NOMO-1 (cell line): ENCODE data around the gene CUBN.

Source experiments
- DNase-seq, 2 experiments: peaks; one replicate each; lab custom pipeline; 2025; ENCODE audit not compliant: unreplicated experiment in 2 of 2; lab: John Stamatoyannopoulos, UW

CUBN gene

DNA sequence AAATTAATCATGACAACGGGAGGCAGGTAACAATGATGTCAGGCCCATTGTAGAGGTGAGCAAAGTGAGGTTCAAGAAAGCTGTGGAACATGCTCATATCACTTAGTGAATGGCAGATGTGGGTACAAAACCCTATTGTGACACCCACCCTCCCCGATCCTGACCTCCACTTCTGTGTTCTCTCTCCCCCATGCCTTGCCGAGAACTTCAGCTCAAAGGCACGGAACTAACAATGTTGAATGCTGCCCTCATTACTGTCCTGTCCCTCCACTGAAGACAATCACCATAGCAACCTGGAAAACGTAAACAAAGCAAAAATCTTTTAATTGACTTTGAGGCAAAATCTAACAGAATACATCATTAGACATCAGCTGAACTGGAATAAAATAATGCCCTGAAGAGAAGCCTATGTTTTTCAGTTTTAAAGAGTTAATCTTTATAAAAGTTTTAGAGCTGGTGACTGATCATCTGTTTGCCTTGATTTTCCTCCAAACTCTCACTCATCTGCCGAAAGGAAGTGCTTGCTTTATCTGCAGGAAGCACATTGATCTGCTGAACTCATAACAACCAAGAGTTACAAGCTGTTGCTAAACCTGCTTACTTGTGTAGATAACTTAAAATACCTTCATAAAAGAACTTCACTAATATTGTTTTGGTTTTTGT is 133.6 kb downstream of the CUBN start:
- no peak for DNase-seq

DNA sequence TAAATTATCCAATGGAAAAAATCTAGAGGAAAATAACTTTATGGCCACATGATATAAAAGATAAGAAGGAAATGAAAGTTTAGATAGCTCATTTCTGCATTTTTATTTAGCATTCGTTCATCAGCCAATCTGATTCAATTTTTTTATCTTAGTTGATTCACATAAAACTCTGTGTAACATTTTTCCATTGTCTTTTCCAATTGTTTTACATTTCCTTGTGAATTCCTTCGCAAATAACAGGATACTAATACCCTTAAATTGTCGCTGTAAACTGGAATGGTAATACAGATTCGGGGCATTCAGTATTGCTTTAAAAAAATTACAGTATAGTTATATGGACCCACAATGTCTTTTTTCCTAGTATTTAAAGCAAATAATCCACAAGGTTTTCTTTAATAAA is 136.4 kb downstream of the CUBN start:
- no peak for DNase-seq

- DNase-seq: no peak
Observed at GRCh38 chr10:16992611-16993119, 136.9 kb downstream of the CUBN start.

- no peak for DNase-seq
Observed at GRCh38 chr10:16991011-16991410, 138.6 kb downstream of the CUBN start.

- no peak for DNase-seq
Observed at GRCh38 chr10:16989826-16990293, 139.8 kb downstream of the CUBN start.

DNA sequence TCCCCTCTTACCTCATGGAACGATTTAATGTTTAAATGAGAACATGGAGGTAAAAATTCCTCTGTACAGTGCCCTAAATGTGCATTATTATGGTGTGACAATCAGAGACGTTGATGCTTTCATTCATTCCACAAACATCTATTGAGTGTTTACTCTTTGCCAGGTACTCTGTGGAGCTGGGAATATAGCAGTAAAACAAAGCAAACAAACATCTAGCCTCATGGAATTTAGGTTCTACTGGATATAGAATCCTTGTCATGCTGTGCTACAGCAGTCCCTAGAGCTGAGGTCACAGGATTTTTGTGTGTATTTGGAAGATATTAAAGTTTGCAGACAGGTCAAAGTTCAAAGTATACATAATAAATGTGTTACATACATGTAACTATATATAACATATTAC is 140.7 kb downstream of the CUBN start:
- DNase-seq: no peak

DNA sequence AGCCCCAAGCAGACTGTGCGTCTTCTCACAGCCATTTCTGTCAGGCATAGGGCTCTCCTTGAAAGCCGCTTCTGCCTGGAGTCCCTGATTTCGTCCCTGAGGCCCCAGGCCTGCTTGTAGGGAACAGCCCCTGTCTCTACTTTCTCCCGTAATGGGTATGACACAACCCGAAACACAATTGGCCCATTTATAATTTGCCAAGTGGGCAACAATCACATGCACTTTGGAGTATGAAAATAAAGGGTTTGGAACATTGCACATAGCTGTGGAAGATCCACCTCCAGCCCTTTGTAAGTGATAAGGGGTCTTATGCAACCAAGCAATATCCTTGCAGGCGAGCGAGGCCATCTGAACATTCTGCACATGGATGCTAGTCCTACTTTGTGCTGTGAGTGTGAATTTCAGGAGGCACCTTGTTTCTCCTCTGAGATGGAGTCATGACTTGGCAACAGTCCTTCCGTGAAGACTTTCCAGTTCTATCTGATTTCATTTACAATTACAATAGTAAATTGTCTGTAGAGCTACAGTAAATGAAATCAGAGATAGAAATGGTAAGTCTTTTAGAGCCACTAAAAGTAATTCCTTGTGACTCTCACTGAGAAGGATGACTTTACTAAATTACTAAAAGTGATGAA is 141.5 kb downstream of the CUBN start:
- no peak for DNase-seq

DNA sequence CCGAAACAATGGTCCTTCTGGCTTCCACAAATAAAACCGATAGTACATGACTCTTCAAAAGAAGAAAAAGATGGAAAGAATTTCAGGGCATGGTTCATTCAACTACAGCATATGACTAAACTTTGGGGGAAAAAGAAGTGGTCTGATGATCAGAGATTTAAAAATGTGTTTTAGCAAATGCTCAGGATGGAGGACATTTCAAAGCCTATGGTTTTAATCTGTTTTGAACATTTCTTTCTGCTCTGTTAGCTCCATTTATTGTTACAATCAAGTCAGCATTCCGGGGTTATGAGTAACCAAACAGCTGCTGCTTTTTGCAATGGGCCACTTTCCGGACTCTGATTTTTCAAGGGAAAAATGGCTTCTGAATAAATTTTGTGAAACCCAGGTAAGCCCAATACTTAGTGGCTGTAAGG is 142.4 kb downstream of the CUBN start:
- no peak for DNase-seq

- DNase-seq: no peak
Observed at GRCh38 chr10:16986406-16987205, 143.0 kb downstream of the CUBN start.

DNA sequence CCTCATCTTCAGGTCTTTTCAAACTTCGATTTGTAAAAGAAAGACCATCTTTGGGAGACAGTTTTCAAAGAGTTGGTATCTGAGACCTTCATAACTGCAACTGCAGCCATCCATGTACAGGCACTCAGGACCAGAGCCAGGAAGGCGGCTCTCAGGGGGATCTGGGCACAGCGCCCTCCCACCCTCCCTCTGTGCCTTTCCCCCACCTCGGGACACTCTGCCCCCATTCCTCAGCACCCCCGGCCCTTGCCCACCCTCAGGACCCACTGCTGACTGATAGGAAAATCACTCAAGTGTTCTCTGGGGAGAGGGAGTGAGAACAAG is 143.6 kb downstream of the CUBN start:
- DNase-seq: no peak

- no peak for DNase-seq
Observed at GRCh38 chr10:16984242-16984641, 145.4 kb downstream of the CUBN start.

DNA sequence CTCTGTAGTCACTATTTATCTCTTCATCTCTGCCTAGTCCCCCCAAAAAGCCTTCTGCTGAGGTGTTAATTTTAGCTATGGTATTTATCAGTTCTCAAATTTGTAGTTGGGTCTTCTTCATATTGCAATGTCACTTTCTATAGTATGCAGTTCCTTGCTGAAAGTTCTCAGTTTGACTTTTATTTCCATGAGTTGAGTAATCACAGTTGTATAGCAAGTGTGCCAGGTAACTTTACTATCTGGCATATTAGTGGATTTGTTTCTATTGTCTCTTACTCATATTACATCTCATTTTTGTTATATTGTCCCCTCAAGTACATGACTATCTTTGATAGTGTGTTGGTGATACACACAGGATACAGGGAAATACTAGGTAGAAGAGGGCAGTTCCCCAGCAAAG is 152.8 kb downstream of the CUBN start:
- no peak for DNase-seq

GRCh38 chr10:16975188-16975587 is 154.4 kb downstream of the CUBN start:
- DNase-seq: no peak

GRCh38 chr10:16968416-16969041 is 161.1 kb downstream of the CUBN start:
- DNase-seq: peak; percentile 26 to 72

- no peak for DNase-seq
Observed at GRCh38 chr10:16967866-16968415, 161.7 kb downstream of the CUBN start.

DNA sequence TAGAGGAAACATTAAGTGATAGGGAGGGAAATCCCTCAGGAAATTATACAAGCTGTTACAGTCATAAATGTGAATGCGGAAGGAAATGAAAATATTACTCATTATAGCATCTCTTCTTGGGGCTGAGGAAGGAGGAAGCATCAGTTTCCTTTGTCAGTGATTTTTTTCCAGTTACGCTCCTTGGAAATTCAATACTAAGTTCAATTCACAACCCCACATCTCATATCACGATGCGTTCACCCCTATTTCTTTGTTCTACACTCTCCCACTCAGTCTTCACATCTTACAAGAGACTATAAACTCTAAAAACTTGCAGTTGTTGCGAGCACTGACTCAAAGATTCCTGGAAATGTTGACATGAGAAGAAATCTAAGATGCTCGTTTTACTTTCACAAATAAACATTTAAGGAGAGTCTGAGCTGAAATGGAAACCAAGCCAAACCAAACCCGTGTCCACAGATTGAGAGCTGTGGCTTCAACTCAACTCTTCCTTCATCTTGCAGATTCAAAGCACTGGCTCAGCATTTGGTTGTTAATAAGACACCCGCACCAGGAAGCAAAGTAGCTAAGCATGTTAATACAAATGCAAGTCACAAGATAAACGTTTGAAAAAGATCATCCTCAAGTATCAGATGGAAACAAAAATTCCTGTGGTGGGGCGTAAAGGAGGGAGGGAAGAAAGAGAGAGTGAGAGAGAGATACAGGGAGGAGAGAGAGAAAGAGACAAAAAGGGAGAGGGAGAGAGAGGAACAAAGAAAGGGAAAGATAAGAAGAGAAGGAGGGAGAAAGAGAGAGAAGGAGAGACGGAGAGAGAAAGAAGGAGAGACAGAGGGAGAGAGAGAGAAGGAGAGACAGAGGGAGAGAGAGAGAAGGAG is 162.4 kb downstream of the CUBN start:
- peak in 1 of 2 experiments; percentile 25 for DNase-seq

DNA sequence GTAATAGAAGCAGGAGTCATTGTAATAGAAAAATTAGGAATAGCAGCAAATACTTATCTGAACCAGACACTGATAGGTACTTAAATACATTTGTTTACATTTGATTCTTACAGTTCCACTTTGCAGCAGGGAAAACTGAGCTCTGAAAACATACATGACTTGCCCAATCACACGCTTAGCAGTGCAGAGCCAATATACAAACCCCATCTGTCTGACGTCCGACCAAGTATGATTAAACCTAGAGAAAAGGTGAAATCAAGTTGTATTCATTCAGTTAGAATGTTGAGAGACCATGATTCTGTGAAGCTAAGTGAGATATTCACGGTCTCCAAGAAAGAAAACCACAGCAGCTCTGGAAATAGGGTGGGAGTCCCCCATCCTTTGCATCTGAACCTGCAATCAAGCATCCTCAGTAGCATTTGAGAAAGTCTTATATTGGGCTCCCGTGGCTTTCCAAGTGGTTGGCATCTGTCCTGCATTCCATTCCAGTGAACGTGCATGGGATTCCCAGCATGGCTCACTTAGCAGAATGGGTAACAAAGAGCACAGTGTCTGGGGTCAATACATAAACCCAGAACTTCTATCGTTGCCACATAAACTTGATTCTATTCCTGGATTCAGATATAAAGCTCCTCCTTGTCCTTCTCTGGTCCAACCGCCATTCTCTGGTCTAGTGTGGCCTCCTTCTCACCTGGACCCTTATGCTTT is 163.7 kb downstream of the CUBN start:
- no peak for DNase-seq

- DNase-seq: no peak
Observed at GRCh38 chr10:16965344-16965616, 164.3 kb downstream of the CUBN start.

DNA sequence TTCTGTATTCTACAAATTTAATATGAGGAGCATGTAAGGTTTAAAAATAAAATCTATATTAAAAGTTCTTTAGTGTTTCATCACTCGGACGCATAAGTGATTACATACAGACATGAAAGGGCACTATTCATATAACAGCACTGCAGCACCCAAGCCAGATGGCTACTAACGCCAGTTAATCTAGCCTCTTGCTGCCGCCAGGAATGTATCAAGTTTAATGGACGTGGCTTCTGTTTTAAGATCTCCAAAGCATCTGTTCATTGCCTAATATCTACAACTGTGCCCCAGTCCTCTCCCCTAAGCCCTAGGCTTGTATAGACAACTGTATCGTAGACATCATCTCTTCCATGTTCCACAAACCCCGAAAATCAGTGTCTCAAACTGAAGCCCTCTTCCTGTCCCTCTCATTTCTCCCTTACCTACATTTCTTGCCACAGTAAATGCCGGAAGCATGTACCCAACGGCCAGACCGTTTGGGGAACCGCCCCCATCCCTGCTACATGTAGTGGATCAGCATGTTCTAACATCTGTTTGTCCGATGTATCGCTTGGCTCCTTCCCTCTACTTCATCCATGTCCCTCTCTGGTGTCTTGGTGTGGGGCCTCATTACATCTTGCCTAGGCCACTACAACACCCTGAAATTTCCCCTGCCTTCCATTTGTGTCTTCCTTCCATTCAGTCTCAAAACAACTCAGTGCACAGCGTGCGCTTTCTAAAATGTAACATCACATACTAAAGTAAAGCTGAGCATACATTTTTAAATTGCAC is 164.9 kb downstream of the CUBN start:
- DNase-seq: no peak
